Thoracic aorta (tissue), 2 donors: Measurements from ENCODE around the gene KLF13. TPM values are rescaled to one million over a fixed set of nuclear protein-coding genes. Genes with fewer than 3 reads are reported as not detected.

Source experiments
- ATAC-seq: fragments of 150-250 bp; one replicate; pipeline ENCODE4 v1.8.0; 2017; ENCODE audit warnings: low read depth; ENCODE audit not compliant: insufficient number of reproducible peaks, low FRiP score
- DNase-seq: peaks from one replicate; pipeline ENCODE4 v3.0.0-alpha.2; 2020; ENCODE audit warnings: low spot score
- H3K27ac ChIP-seq, 2 donors: fragments of 200-600 bp; sonication (generic); 1 replicate in 1 of 2; 2 replicates in 1 of 2; pipeline ENCODE4 v1.5.1; 2016; ENCODE audit warnings: mild to moderate bottlenecking in 2 of 2, moderate library complexity in 2 of 2
- H3K27me3 ChIP-seq: fragments of 200-600 bp; sonication (generic); replicated peaks from 2 replicates; pipeline ENCODE4 v1.6.0; 2016; ENCODE audit warnings: mild to moderate bottlenecking; ENCODE audit not compliant: insufficient read depth
- H3K36me3 ChIP-seq: fragments of 200-600 bp; sonication (generic); one replicate; pipeline ENCODE4 v1.5.1; 2016
- H3K4me1 ChIP-seq, 2 donors: fragments of 200-600 bp; sonication (generic); 1 replicate in 1 of 2; 2 replicates in 1 of 2; pipeline versions ENCODE4 v1.5.1 to v1.6.0; 2016; ENCODE audit warnings: low read depth in 2 of 2, mild to moderate bottlenecking in 1 of 2; ENCODE audit not compliant: control insufficient read depth in 1 of 2
- H3K4me3 ChIP-seq: fragments of 200-600 bp; sonication (generic); 2 replicates; pipeline ENCODE4 v1.5.1; 2016; ENCODE audit warnings: mild to moderate bottlenecking
- H3K9me3 ChIP-seq: fragments of 200-600 bp; sonication (generic); 2 replicates; pipeline ENCODE4 v1.5.1; 2016
- CTCF ChIP-seq: fragments of 200-600 bp; sonication (generic); IDR thresholded peaks from one replicate; pipeline ENCODE4 v1.5.1; 2019; ENCODE audit warnings: antibody characterized with exemption
- total RNA-seq, 2 donors: library from RNA; depleted of rRNA; stranded (reverse); fragments of >200 nt; gene quantifications; one replicate each; pipeline versions ENCODE4 v1.1.0 to v1.2.3, GENCODE V29; 2016

KLF13 gene
- total RNA-seq, 2 donors from 2014 or later, result 59.5 to 76.5 TPM

GRCh38 chr15:31408724-31409123 lies 82.1 kb downstream of the KLF13 start:
- no peaks in the 10 kb centered on the region for H3K4me1 ChIP-seq
- ATAC-seq (no peak), DNase-seq (no peak)
- TF ChIP-seq CTCF, result no peak
- H3K36me3 ChIP-seq, result no peaks in the 10 kb centered on the region
- H3K4me3 ChIP-seq, result no peak overlapping the region
- H3K27me3 ChIP-seq, result no peaks in the 10 kb centered on the region
- H3K27ac ChIP-seq, result no peak overlapping the region
- peaks cover 11% of the 10 kb centered on the region for H3K9me3 ChIP-seq

- Histone ChIP-seq H3K27me3 (no peaks in the 10 kb centered on the region), H3K4me1 (no peaks in the 10 kb centered on the region), H3K27ac (no peak overlapping the region), H3K9me3 (peaks cover 11% of the 10 kb centered on the region), H3K36me3 (no peaks in the 10 kb centered on the region), H3K4me3 (no peak overlapping the region)
- DNase-seq (no peak), ATAC-seq (no peak)
- no peak for TF ChIP-seq CTCF
These were observed 82.5 kb downstream of the KLF13 start for GRCh38 chr15:31409171-31409570.

DNA sequence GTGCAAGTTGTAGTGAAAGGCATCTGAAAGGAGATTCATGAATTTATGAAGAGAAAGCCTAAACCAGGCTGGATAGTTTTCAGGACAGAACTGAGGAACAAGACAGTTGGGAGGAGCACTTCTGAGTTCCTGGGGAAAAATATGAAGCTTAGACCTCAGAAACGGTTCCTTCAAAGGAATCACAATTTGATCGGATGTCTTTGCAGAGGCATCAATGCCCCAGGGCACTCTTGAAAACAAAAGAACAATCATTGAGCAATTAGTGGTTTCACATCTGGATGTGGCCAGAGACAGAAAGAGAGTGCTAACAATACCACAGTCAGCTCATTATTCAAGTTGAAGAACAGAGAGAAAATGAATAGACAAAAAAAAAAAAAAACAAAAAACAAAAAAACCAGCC lies 86.2 kb downstream of the KLF13 start:
- H3K27me3 ChIP-seq, result no peaks in the 10 kb centered on the region
- H3K36me3 ChIP-seq, result no peaks in the 10 kb centered on the region
- ATAC-seq, result no peak
- H3K4me3 ChIP-seq, result no peak overlapping the region
- DNase-seq, result no peak
- peaks cover 11% of the 10 kb centered on the region for H3K9me3 ChIP-seq
- H3K4me1 ChIP-seq, result no peaks in the 10 kb centered on the region
- no peak for TF ChIP-seq CTCF
- no peak overlapping the region for H3K27ac ChIP-seq

GRCh38 chr15:31415201-31415600 lies 88.6 kb downstream of the KLF13 start:
- Histone ChIP-seq H3K27me3 (no peaks in the 10 kb centered on the region), H3K4me1 (no peaks in the 10 kb centered on the region), H3K4me3 (no peak overlapping the region), H3K36me3 (no peaks in the 10 kb centered on the region), H3K27ac (no peak overlapping the region), H3K9me3 (peaks cover 9% of the 10 kb centered on the region)
- no peak for DNase-seq
- no peak for ATAC-seq
- no peak for TF ChIP-seq CTCF

GRCh38 chr15:31419820-31420219 lies 93.2 kb downstream of the KLF13 start:
- Histone ChIP-seq H3K4me3 (no peak overlapping the region), H3K36me3 (no peaks in the 10 kb centered on the region), H3K4me1 (no peaks in the 10 kb centered on the region), H3K27me3 (no peaks in the 10 kb centered on the region), H3K9me3 (peaks cover 18% of the 10 kb centered on the region), H3K27ac (no peak overlapping the region)
- no peak for ATAC-seq
- TF ChIP-seq CTCF, result no peak
- DNase-seq, result no peak
